WTC11 (cell line): Measurements from ENCODE around the gene NFE2L3.

Experiments used
- ATF2 ChIP-seq: sonication (generic); formaldehyde crosslinking; IDR thresholded peaks from 2 replicates; pipeline ENCODE4 v1.8.1; 2022; ENCODE audit warnings: low read depth, missing genetic modification reagents, borderline replicate concordance
- ATF6 ChIP-seq: sonication (generic); formaldehyde crosslinking; IDR thresholded peaks from 2 replicates; pipeline ENCODE4 v1.8.1; 2023; ENCODE audit warnings: mild to moderate bottlenecking, missing genetic modification reagents
- CDX4 ChIP-seq: fragments of 250-450 bp; sonication (Bioruptor Pico); IDR thresholded peaks from 2 replicates; pipeline ENCODE4 v1.9.0; 2021; ENCODE audit warnings: moderate library complexity, mild to moderate bottlenecking, inconsistent platforms, borderline replicate concordance
- CREM ChIP-seq: sonication (generic); formaldehyde crosslinking; IDR thresholded peaks from 2 replicates; pipeline ENCODE4 v1.8.1; 2022; ENCODE audit warnings: mild to moderate bottlenecking, missing genetic modification reagents, moderate library complexity
- CTCF ChIP-seq: fragments of 200-600 bp; IDR thresholded peaks from 2 replicates; pipeline ENCODE4 v1.8.0; 2022; ENCODE audit warnings: antibody characterized with exemption
- ELF4 ChIP-seq: sonication (generic); formaldehyde crosslinking; IDR thresholded peaks from 2 replicates; pipeline ENCODE4 v1.8.1; 2022; ENCODE audit warnings: low read depth, mild to moderate bottlenecking, moderate library complexity, missing genetic modification reagents
- SP1 ChIP-seq: sonication (generic); formaldehyde crosslinking; conservative IDR thresholded peaks from 2 replicates; pipeline ENCODE4 v1.8.1; 2022; ENCODE audit warnings: missing genetic modification reagents
- TEAD4 ChIP-seq: sonication (generic); formaldehyde crosslinking; IDR thresholded peaks from 2 replicates; pipeline ENCODE4 v1.8.0; 2022; ENCODE audit warnings: mild to moderate bottlenecking, missing genetic modification reagents
- ZNF232 ChIP-seq: sonication (generic); formaldehyde crosslinking; IDR thresholded peaks from 2 replicates; pipeline ENCODE4 v1.8.0; 2022; ENCODE audit warnings: mild to moderate bottlenecking, missing genetic modification reagents

GRCh38 chr7:26143298-26144048 is 8.5 kb upstream of the NFE2L3 start:
- no peak for TF ChIP-seq CTCF
- no peak for TF ChIP-seq SP1
- no peak for TF ChIP-seq ATF2 (CRISPR knock-in tag)
- TF ChIP-seq CDX4, result no peak
- TF ChIP-seq ATF6 (CRISPR knock-in tag), result no peak
- no peak for TF ChIP-seq CREM
- TF ChIP-seq ELF4 (CRISPR knock-in tag), result no peak
- TF ChIP-seq ZNF232 (CRISPR knock-in tag), result no peak
- TF ChIP-seq TEAD4 (CRISPR knock-in tag), result no peak
